ENCODE results near the gene LYZL2. TPM values are rescaled to one million over a fixed set of nuclear protein-coding genes. Genes with fewer than 3 reads are reported as not detected.
"Not testable (repeated sequence)": the region's sequence is repeated elsewhere in the genome, so short reads cannot be mapped to it uniquely, and the experiment has no call there.

LYZL2 gene
- polyA plus RNA-seq, 4 donors = not detected

- no peak for DNase-seq (ENCODE audit: low read depth in 4 of 4, low spot score in 2 of 4)
Observed at GRCh38 chr10:30596013-30596412, 33.5 kb downstream of the LYZL2 start.

GRCh38 chr10:30594077-30594476 lies 35.5 kb downstream of the LYZL2 start:
- DNase-seq (ENCODE audit: low read depth in 4 of 4, low spot score in 2 of 4) = no peak

DNA sequence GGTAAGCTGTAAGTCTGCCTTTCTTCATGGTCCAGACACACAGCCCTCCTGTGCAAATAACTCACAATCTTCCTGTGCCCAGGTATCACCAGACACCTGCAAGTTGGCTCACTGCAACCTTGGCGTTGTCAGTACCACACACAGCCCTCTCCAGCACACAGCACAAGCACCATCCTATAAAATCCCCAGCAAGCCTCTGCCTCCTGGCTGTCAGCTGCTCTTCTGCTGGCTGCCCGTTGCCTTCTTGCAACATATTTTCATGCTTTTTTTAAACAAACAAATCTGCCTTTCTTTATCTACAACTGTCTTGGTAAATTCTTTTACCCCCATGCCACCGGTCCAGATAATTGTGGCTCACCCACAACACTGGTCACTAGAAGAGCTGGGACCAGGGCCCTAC lies 36.8 kb downstream of the LYZL2 start:
- DNase-seq (ENCODE audit: low read depth in 4 of 4, low spot score in 2 of 4) = not testable (repeated sequence)

DNA sequence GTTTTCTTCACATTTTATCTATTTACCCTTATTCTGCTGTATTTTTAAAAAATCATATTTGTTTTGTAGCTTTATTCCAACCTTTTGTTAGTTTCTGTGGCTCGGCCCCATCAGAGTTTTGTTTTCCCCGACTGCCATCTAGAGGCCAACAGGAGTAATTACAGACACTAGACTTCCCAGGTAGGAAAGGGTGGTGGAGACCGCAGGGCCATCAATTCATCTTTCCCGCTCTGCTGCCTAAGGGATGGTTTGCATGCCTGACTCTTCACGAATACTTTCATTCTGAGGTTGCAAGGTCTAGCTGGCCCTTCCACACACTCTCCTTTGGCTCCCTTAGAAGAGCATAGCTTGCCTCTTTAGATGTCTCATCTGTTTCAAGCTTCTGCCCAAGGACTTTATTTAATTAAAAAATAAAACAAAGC lies 38.3 kb downstream of the LYZL2 start:
- DNase-seq (ENCODE audit: low read depth in 4 of 4, low spot score in 2 of 4) = peak in 1 of 4 donors; percentile 40

DNA sequence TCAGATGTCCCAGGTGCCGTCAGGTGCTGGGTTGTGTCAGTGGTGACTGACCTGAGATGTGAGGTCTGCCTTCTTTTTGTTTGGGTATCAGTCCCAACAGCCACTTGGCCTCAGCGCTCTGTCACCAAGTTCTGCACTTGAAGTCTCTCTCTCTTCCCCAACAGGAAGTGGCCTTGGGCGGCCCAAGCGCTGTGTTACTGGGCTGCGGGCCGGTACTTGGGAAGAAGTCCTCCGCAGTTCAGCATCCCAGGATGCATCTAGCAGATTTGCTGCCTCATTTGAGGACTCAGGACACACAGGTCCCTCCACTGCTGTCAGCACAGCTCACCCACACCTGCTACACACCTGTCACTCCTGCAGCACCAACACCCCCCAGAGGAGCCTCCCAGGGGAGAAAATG lies 40.1 kb downstream of the LYZL2 start:
- DNase-seq (ENCODE audit: low read depth in 4 of 4, low spot score in 2 of 4) = no peak

- DNase-seq (ENCODE audit: low read depth in 4 of 4, low spot score in 2 of 4) = no peak
Observed at GRCh38 chr10:30587522-30588031, 42.0 kb downstream of the LYZL2 start.

DNA sequence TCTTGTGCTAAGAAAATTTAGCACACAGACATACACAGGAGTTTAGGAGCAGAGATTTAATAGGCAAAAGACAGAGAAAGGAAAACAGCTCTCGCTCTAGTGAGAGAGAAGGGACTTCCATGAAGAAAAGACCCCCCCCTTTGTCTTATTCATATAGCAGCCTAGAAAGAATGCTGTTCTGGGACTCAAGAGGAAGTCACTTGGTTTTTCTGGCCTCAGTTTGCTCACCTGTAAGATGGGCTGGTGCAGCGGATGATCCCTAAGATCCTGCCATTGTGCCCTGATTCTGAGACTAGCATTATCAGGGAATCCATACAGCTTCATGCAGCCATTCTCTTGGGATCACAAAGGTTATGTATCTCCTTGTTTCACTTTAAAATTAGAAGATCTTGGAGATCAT lies 42.7 kb downstream of the LYZL2 start:
- no peak for DNase-seq (ENCODE audit: low read depth in 4 of 4, low spot score in 2 of 4)

- peak in 3 of 4 donors; percentile 24 to 59 (median 50) for DNase-seq (ENCODE audit: low read depth in 4 of 4, low spot score in 2 of 4)
Observed at GRCh38 chr10:30583778-30584415, 45.7 kb downstream of the LYZL2 start.

DNA sequence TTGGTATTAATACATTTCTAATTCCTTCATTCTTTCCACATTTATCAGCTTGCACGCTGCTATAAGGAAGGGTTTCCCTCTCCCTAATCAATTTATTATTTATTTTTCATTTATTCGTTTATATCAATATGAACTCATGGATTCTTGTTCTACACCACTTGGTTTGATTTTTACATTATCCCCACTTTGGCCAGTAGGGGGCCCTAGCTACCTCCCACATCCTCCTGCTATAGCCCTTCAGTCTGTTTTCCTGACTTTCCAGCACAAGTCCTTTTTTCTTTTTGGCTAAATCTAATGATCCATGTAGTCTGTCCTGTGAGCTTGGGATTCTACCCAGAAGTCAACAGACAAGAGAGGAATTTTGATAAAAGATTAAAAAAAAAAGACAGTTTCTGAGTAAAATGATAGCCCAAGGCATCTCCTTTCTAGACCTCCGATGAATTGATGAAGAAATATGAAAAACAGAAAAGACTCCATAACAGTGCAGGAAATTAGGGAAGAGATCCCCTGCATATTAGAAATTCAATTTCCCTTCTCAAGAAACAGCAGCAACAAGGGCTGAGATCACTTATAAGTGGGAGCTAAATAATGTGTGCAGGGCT lies 47.7 kb downstream of the LYZL2 start:
- DNase-seq (ENCODE audit: low read depth in 4 of 4, low spot score in 2 of 4) = peak in 1 of 4 donors; percentile 19

GRCh38 chr10:30580676-30581075 lies 48.9 kb downstream of the LYZL2 start:
- DNase-seq (ENCODE audit: low read depth in 4 of 4, low spot score in 2 of 4) = no peak

GRCh38 chr10:30580241-30580640 lies 49.3 kb downstream of the LYZL2 start:
- DNase-seq (ENCODE audit: low read depth in 4 of 4, low spot score in 2 of 4) = no peak

DNA sequence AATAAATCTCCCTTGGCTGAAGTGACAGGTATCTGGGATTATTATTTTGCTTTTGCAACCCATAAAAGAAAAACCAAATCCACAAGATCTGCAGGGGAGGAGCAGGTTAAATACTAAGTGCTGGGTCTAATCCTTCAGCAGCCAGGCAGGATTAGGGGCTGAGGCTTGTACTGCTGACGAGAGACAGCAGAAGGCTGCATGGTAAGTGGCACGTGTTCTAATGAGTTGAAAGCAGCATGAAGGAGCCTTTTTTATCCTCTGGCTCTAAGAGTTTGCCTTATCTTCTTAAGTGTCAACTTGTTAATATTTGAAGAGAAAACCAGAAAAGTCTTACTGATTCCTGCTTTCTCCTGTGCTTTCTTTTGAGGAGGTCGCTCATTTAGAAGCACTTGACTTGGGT lies 50.0 kb downstream of the LYZL2 start:
- DNase-seq (ENCODE audit: low read depth in 4 of 4, low spot score in 2 of 4) = no peak

GRCh38 chr10:30577048-30577447 lies 52.5 kb downstream of the LYZL2 start:
- no peak for DNase-seq (ENCODE audit: low read depth in 4 of 4, low spot score in 2 of 4)

DNA sequence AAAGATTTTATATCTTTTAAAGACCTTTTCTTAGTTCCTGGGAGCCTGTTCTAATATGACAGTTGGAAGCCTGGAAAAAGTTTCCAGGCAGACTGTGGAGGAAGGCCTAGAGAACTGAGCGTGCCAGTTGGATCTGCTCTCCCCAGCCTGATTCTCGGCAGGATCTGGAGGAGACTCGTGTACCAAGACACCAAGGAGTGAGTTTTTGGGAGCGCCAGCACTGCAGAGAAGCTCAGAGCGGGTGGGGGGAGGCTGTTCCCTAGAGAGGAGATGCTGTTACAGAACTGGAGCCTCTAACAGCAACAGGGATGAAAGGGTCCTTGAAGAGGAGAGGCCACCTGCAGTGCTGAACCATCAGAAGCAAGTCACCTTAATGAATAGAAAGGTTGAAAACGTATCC lies 52.9 kb downstream of the LYZL2 start:
- DNase-seq (ENCODE audit: low read depth in 4 of 4, low spot score in 2 of 4) = no peak

- no peak for DNase-seq (ENCODE audit: low read depth in 4 of 4, low spot score in 2 of 4)
Observed at GRCh38 chr10:30574432-30574796, 55.1 kb downstream of the LYZL2 start.

DNA sequence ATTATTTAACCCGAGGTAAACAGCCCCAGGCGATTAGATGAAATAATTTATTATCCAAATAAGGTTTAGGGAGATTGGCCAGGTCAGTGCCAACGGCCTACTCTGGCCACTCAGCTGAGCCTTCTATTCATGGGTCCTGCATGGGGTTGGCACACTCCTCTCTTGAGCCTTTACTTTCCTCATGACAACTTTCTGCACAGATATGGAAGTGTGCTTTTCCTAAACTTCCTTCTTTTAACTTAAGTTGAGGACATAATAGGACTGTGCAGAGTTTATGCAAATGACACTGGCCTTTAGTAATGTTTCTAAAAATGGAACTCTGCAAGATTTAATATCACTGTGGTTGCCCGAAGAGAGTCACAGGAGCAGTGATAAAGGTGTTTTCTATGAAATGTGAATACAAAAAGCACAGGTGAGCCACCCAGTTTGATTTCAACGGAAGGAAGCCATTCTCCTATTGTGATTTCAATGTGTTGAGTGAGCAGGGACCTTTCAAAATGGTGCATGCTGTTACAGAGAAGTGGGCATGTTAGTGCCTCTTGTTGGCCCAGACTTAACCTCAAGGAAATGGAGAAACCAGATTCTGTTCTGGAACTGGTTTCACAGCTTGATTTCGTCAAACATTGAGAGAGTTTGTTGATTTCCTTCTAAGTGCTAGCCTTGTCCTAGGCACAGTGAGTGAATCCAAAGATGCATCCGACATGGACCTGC lies 55.7 kb downstream of the LYZL2 start:
- no peak for DNase-seq (ENCODE audit: low read depth in 4 of 4, low spot score in 2 of 4)

- no peak for DNase-seq (ENCODE audit: low read depth in 4 of 4, low spot score in 2 of 4)
Observed at GRCh38 chr10:30565449-30565848, 64.1 kb downstream of the LYZL2 start.

DNA sequence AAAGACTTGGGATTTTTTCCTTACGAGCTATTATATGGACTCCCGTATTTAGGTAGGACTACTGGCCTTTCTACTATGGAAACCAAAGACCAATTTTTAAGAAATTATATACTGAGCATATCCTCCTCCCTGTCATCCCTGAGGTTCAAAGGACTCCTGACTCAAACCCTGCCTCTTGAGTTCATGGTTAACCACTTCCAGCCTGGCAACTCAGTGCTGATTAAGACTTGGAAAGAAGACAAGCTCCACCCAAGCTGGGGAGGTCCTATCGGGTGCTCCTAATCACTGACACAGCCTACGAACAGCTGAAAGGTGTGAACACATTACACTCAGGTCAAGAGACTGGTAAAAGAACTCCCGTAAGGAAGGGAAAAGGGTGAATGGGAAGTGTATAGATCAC lies 66.8 kb downstream of the LYZL2 start:
- no peak for DNase-seq (ENCODE audit: low read depth in 4 of 4, low spot score in 2 of 4)
